ENCODE results near the gene C2orf68.

DNA sequence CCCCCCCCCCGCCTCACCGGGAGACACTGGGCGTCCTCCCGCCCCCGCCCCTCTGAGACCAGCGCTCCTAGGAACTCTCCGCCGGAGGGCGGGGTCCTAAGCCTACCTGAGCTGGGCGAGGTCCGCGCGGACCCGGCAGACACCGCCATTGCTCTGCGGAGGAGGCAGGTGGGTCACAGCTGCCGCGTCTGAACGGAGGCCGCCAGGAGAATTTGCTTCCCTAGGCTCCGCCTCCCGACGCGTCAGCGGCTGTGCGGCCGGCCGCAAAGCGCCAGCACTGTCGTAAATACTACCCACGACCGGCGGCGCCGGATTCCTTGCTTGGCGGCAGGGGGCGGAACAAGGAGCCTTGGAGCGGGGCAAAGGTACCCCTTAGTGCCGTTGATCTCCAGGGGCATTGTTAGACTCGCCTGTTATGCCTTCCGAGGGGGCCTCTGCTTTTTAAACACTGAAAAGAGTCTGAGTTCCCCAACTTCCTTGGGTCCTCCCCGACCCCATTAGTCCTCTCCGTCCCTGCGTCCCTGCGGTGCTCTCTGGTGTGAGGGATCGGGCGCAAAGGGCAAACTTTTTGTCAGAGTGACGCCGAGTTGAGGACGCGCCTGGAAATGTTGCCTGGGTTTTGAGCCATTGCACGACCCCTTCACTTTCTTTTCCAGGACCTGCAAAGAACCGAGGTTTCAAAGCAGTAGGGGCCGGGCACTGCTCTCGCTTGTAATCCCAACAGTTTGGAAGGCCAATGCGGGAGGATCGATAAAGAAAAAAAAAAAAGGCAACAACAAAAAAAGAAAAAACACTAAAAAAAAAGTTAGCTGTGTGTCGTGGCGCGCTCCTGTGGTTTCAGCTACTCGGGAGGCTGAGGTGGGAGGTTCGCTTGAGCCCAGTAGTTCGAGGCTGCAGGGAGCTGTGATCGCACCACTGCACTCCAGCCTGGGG, 50.3 kb downstream of the C2orf68 start, which contains the start of gene GGCX:
- TF ChIP-seq EZH2 (IDR thresholded peaks at IDR 0.05) (no peak), POLR2AphosphoS5 (IDR thresholded peaks at IDR 0.05; ENCODE audit: borderline replicate concordance, low read depth, low read length) (peak; percentile 94)

All from SK-N-MC (cell line).